ENCODE measurements around the gene SDHAF3.

The SDHAF3 gene

DNA sequence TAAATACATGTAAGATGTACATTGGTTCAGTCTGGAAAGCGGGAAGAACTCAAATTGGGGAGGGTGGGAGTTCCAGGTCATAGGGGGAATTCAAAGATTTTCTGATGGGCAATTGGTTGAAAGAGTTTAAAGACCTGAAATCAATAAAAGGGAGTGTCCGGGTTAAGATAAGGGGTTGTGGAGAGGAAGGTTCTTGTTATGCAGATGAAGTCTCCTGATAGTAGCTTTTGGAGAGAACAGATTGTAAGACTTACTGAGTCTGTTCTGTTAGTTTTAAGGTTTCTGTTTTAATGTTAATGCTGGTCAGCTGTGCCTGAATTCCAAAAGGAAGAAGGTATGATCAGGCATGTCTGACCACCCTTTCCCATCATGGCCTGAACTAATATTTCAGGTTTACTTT is 48.8 kb downstream of the SDHAF3 start:
- no peaks in the 10 kb centered on the region for H3K27me3 ChIP-seq (ENCODE audit: control insufficient read depth, insufficient read depth, low read length)
- no peak overlapping the region for H3K4me3 ChIP-seq (ENCODE audit: low read depth, low read length)
- TF ChIP-seq CTCF (IDR thresholded peaks at IDR 0.05), result no peak
- no peak overlapping the region for H3K4me2 ChIP-seq (ENCODE audit: low read length)
- no peaks in the 10 kb centered on the region for H3K9me3 ChIP-seq (ENCODE audit: control insufficient read depth, low read length)
- no peak overlapping the region for H3K9ac ChIP-seq
- H3K36me3 ChIP-seq (ENCODE audit: control insufficient read depth, insufficient read depth, low read length), result no peaks in the 10 kb centered on the region
- H3K4me1 ChIP-seq, result peaks cover 6% of the 10 kb centered on the region
- H2AFZ ChIP-seq, result no peak overlapping the region
- H3K27ac ChIP-seq, result no peak overlapping the region
- H3K79me2 ChIP-seq, result no peaks in the 10 kb centered on the region

GRCh38 chr7:97167176-97167575 is 49.7 kb downstream of the SDHAF3 start:
- no peak for TF ChIP-seq CTCF (IDR thresholded peaks at IDR 0.05)
- Histone ChIP-seq H3K79me2 (no peaks in the 10 kb centered on the region), H3K4me2 (ENCODE audit: low read length) (no peak overlapping the region)

GRCh38 chr7:97167749-97168148 is 50.3 kb downstream of the SDHAF3 start:
- H3K27me3 ChIP-seq (ENCODE audit: control insufficient read depth, insufficient read depth, low read length), result no peaks in the 10 kb centered on the region
- H3K27ac ChIP-seq, result no peak overlapping the region
- no peaks in the 10 kb centered on the region for H3K79me2 ChIP-seq
- H3K4me2 ChIP-seq (ENCODE audit: low read length), result no peak overlapping the region
- H3K9me3 ChIP-seq (ENCODE audit: control insufficient read depth, low read length), result no peaks in the 10 kb centered on the region
- no peak overlapping the region for H3K9ac ChIP-seq
- no peak for TF ChIP-seq CTCF (IDR thresholded peaks at IDR 0.05)
- H3K4me1 ChIP-seq, result peaks cover 6% of the 10 kb centered on the region
- no peak overlapping the region for H3K4me3 ChIP-seq (ENCODE audit: low read depth, low read length)
- no peaks in the 10 kb centered on the region for H3K36me3 ChIP-seq (ENCODE audit: control insufficient read depth, insufficient read depth, low read length)
- no peak overlapping the region for H2AFZ ChIP-seq

More at GRCh38 chr7:97167176-97167575, 49.7 kb downstream of the SDHAF3 start:
- Histone ChIP-seq H2AFZ (no peak overlapping the region), H3K9ac (no peak overlapping the region), H3K4me3 (ENCODE audit: low read depth, low read length) (no peak overlapping the region), H3K27me3 (ENCODE audit: control insufficient read depth, insufficient read depth, low read length) (no peaks in the 10 kb centered on the region), H3K27ac (no peak overlapping the region), H3K9me3 (ENCODE audit: control insufficient read depth, low read length) (no peaks in the 10 kb centered on the region), H3K4me1 (peaks cover 6% of the 10 kb centered on the region), H3K36me3 (ENCODE audit: control insufficient read depth, insufficient read depth, low read length) (no peaks in the 10 kb centered on the region)

- Histone ChIP-seq H3K27ac (no peak overlapping the region), H3K9ac (no peak overlapping the region), H3K4me1 (no peaks in the 10 kb centered on the region), H3K9me3 (ENCODE audit: control insufficient read depth, low read length) (no peaks in the 10 kb centered on the region), H2AFZ (no peak overlapping the region), H3K79me2 (no peaks in the 10 kb centered on the region), H3K36me3 (ENCODE audit: control insufficient read depth, insufficient read depth, low read length) (no peaks in the 10 kb centered on the region), H3K27me3 (ENCODE audit: control insufficient read depth, insufficient read depth, low read length) (no peaks in the 10 kb centered on the region), H3K4me2 (ENCODE audit: low read length) (no peak overlapping the region), H3K4me3 (ENCODE audit: low read depth, low read length) (no peak overlapping the region)
- TF ChIP-seq CTCF (IDR thresholded peaks at IDR 0.05), result no peak
Observed at GRCh38 chr7:97174303-97174702, 56.8 kb downstream of the SDHAF3 start.

- peak; percentile 63 for TF ChIP-seq CTCF (IDR thresholded peaks at IDR 0.05)
Observed at GRCh38 chr7:97179454-97180104, 62.1 kb downstream of the SDHAF3 start.

More at GRCh38 chr7:97179454-97180104, 62.1 kb downstream of the SDHAF3 start:
- H3K79me2 ChIP-seq, result no peaks in the 10 kb centered on the region
- no peak overlapping the region for H3K4me3 ChIP-seq (ENCODE audit: low read depth, low read length)
- no peak overlapping the region for H2AFZ ChIP-seq
- no peak overlapping the region for H3K9ac ChIP-seq
- no peaks in the 10 kb centered on the region for H3K27me3 ChIP-seq (ENCODE audit: control insufficient read depth, insufficient read depth, low read length)
- no peak overlapping the region for H3K4me2 ChIP-seq (ENCODE audit: low read length)
- no peaks in the 10 kb centered on the region for H3K9me3 ChIP-seq (ENCODE audit: control insufficient read depth, low read length)
- no peaks in the 10 kb centered on the region for H3K36me3 ChIP-seq (ENCODE audit: control insufficient read depth, insufficient read depth, low read length)
- H3K27ac ChIP-seq, result no peak overlapping the region
- H3K4me1 ChIP-seq, result no peaks in the 10 kb centered on the region
